ENCODE results near the gene LIPK. TPM values are rescaled to one million over a fixed set of nuclear protein-coding genes. Genes with fewer than 3 reads are reported as not detected.
A peak's percentile ranks its signal among the peaks of the same experiment; 100 is the strongest.

LIPK gene
- total RNA-seq, 1 donor from 2014 or later, result not detected

DNA sequence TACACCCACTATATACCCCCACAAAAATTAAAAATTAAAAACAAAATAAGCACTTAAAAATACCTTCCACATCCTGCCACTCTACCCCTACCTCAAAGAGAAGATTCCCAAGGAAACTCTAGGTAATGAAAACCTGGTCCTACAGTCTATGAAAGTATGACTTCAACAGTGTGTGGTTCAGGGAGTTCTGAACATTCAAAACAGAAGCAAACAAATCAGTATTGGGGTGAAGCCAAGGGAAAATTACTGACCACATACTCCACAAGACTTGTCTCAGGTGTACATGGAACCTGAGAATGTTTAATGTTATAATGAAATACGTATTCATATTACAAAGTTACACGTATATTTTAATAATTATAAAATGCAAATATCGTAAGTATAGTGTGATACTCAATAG lies 76.2 kb downstream of the LIPK start:
- DNase-seq (ENCODE audit: low read depth in 2 of 2), result no peak

DNA sequence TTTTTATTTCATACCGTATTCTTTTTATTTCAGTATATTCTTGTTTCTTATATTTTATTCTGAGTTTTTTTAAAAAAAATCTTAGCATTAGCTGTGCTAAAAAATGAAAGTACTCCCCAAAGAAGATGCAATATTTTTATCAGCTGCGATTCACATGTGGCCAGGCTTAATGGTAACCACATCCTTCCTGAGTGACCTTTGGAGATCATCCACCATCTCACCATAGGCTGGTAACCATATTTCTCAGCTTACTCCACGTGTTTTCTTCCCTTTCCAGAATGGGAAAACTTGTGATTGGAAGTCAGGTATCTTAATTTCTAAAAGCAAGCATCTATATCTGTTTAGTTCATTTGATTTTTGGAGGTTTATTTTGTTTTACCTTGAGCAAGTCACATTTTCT lies 77.7 kb downstream of the LIPK start:
- peak in 1 of 2 donors; percentile 39 for DNase-seq (ENCODE audit: low read depth in 2 of 2)

DNA sequence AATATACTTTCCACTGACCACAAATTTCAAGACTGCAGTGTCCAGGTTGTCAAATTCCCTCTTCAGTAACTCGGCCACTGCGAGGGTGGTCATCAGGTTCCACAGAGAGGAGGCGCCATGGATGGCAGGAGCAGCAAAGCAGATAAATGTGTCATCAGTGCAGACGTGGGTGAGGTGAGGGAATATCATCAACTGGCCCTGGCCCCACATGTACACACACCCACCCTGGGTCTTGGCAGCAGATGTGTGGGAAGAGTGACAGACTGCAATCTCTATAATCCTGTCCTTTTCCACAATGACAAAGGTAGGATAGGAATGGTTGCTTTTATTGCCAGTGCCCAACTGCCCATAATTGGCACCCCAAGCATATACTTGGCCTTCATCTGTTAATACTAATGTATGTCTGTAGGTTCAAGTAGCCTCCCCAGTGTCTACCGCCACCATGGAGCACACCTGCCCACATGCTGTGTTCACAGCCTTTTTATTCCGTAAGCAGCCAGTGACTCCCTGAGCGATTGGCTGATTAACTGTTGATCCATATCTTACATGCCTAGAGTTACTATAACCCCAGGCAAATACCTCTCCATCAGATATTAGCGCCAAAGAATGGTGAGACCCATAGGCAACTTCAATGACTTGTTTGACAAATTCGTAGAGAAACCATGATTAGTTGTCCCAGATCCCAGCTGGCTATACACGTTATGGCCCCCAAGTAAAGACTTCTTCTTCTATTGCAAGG lies 80.2 kb downstream of the LIPK start:
- DNase-seq (ENCODE audit: low read depth in 2 of 2), result no peak

DNA sequence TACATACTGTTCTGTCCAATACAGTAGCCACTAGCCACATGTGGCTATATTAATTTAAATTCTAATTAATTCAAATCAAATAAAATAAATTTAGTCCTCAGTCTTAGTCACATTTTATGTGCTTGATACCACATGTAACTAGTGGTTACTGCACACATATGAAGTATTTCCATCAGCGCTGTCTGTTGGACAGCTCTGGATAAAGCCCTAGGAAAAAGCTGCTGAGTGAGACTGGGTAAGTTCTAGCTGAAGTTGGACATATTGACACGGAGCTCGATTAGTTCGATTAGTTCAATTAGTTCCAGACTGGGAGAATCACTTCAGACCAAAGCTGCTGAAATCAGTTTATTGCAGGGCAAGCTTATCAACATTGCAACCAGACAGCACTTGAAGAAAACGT lies 81.4 kb downstream of the LIPK start:
- no peak for DNase-seq (ENCODE audit: low read depth in 2 of 2)

DNA sequence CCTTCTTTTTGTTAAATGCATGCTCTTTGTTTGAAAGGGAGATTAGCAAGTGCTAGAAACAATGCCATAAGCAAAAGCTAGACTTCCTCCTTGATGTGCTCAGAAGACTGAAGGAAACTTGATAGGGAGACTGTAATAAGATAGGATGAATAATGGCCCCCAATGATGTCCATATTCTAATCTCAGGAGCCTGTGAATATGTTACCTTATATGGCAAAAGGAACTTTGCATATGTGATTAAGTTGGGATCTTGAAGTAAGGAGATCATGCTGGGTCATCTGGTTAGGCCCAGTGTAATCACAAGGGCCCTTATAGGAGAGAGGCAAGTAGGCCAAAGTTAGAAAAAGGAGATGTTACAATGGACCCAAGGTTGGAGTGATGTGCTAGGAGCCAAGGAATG lies 82.9 kb downstream of the LIPK start:
- DNase-seq (ENCODE audit: low read depth in 2 of 2), result no peak

DNA sequence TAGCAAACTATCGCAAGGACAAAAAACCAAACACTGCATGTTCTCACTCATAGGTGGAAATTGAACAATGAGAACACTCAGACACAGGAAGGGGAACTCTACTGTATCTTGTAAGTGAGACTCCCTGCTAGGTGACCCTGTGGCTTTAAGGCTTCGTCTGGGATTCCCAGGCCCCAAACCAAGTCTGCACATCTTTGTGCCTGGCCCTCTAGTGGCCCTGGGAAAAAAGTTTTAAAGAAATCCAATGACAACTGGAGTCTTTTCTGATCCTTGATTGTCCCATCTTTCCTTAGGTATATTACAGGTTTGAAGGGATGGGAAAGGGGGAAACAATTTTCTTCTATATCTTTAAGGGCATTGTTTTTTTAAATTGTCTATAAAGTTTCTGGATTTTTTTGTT lies 85.9 kb downstream of the LIPK start:
- DNase-seq (ENCODE audit: low read depth in 2 of 2), result peak in 1 of 2 donors; percentile 33

DNA sequence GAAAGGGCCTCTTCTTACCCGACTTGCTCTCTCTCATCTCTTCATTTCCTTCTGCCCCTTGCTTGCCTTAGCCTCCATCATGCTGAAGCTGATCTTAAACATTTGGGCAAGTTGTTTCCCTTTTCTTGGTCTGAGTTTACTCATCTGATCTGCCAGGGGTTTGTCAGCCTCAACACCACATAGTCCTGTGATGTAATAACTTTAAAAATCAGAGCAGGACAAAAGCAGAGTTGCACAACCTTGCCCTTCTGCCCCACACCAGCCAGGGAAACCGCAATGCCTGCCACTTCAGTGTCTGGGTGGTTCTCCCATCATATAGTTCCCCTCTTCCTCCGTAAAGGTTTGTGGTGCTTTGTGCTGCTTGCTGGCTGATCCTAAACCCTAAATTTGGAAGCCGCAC lies 86.6 kb downstream of the LIPK start:
- DNase-seq (ENCODE audit: low read depth in 2 of 2), result no peak

DNA sequence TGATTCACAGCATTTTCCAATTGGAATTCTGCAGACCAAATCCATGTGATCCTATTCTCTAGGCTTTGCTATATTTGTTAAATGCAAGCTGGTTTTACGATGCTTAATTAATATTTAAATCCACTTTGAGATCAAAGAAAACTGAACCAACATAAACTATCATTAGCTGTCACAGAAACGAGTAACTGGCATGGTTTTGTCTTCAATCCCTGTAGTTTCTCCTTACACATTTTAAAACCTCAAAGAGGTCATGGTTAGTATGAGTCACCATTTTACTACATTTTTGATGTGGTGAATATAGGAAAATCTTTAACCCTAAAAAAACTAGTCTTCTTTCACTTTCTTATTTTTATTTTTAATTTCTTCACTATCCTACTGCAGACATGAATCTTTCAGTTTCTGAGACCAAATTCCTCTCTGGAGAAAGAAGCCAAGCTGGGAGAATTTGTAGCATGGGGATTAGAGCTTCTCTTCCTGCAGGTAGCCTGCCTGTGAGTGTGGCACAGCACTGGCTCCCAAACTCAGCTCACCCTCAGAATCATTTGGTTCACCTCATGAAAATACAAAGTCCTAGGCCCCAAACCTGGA lies 87.8 kb downstream of the LIPK start:
- DNase-seq (ENCODE audit: low read depth in 2 of 2), result no peak

DNA sequence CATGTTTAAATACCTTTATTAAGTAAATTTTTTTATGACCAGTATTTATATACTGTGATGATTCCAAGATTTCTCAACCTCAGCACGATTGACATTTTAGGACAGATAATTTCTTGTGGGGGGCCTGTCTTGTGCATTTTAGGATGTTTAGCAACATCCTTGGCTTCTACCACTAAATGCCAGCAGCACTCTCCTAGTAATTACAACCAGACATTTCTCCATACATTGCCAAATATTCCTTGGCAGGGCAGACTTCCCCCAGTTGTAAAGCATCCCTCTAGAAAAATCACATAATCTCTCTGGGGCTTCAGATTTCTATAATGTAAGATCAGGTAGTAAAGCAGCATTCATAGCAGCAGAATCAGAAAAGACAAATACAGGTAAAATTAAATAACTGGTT lies 88.7 kb downstream of the LIPK start:
- DNase-seq (ENCODE audit: low read depth in 2 of 2), result no peak

DNA sequence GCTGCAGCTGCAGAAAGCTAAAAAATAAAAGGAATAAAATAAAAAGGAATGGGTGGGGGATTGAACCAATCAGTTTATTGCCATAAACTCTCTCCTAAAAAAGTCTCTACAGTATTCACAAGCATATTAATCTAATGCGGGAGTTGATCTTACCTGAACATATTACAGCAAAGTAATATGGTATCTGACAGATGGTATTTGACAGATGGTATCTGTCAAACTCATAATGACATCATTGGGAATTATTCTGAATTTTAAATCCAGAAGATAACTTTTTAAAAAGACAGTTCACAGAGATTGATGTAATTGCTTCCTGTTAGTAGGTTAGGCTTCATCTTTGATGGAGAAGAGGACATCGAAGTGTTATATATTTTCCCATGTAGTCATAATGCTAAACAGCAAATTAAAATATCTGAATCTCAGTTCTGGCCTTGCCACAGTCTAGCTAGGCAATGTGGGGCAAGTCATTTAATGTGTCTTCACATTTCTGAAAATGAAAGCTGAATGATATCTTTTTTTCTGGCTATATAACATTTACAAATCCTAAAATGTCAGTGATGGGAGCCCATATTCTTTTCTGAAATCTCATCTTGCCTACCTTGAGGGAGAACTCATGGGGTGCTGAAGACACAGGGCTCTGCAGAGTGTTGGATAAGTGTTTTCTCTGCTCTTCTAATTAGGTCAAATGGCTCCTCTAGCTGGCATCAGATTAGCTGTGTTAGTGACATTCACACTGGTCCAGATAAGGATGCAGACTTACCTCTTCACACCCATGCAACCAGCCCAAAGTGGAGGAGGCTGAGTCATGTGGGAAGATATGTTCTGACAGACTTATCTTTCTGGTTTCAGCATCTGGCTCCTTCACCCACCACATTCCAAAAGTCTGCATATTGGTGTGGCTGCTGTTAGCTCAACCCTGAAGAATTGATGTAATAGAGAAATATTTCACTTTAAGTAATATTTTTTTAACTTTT lies 94.4 kb downstream of the LIPK start:
- DNase-seq (ENCODE audit: low read depth in 2 of 2), result no peak

Other genes with a start within 250 kb of the LIPK start
- 0.60 and 0.65 TPM in 2 replicates for gene RNLS, start 122.9 kb upstream of the LIPK start, total RNA-seq
- gene LIPJ, start 119.5 kb upstream of the LIPK start, total RNA-seq, result not detected in 2 replicates
- gene LIPF, start 41.8 kb upstream of the LIPK start, total RNA-seq, result not detected in 2 replicates
- not detected in 2 replicates for gene LIPN, start 53.8 kb downstream of the LIPK start, total RNA-seq
- gene LIPM, start 96.5 kb downstream of the LIPK start, total RNA-seq, result not detected in 2 replicates
- not detected in 2 replicates for gene ANKRD22, start 145.6 kb downstream of the LIPK start, total RNA-seq
- 0.22 and 1.2 TPM in 2 replicates for gene STAMBPL1, start 174.0 kb downstream of the LIPK start, total RNA-seq
- gene ACTA2, start 246.5 kb downstream of the LIPK start, total RNA-seq, result 3.2 and 12.0 TPM in 2 replicates

All from lung microvascular endothelial cell (primary cell).